NCI-H2227 (cell line): Measurements from ENCODE around the gene PTH1R.

Experiments
- DNase-seq: peaks from one replicate; lab custom pipeline; 2025; ENCODE audit not compliant: unreplicated experiment; lab: John Stamatoyannopoulos, UW

The PTH1R gene

GRCh38 chr3:46849686-46850467 lies 27.6 kb upstream of the PTH1R start:
- DNase-seq: no peak

- no peak for DNase-seq
Measured at GRCh38 chr3:46850468-46850779, 27.1 kb upstream of the PTH1R start.

- no peak for DNase-seq
Measured at GRCh38 chr3:46851364-46852333, 25.9 kb upstream of the PTH1R start.

- no peak for DNase-seq
Measured at GRCh38 chr3:46852334-46852720, 25.2 kb upstream of the PTH1R start.

GRCh38 chr3:46852839-46853355 lies 24.6 kb upstream of the PTH1R start:
- no peak for DNase-seq

GRCh38 chr3:46853441-46854415 lies 23.8 kb upstream of the PTH1R start:
- no peak for DNase-seq

- DNase-seq: no peak
Measured at GRCh38 chr3:46854555-46854991, 22.9 kb upstream of the PTH1R start.

GRCh38 chr3:46856576-46857471 lies 20.7 kb upstream of the PTH1R start:
- DNase-seq: no peak

- DNase-seq: no peak
Measured at GRCh38 chr3:46857485-46858341, 19.8 kb upstream of the PTH1R start.

- no peak for DNase-seq
Measured at GRCh38 chr3:46858456-46858855, 19.1 kb upstream of the PTH1R start.

GRCh38 chr3:46859001-46859710 lies 18.4 kb upstream of the PTH1R start:
- DNase-seq: peak; percentile 32

GRCh38 chr3:46860017-46860809 lies 17.3 kb upstream of the PTH1R start:
- DNase-seq: no peak

- no peak for DNase-seq
Measured at GRCh38 chr3:46860810-46861604, 16.5 kb upstream of the PTH1R start.

- DNase-seq: peak; percentile 1
Measured at GRCh38 chr3:46861605-46862368, 15.7 kb upstream of the PTH1R start.

- no peak for DNase-seq
Measured at GRCh38 chr3:46862369-46863025, 15.0 kb upstream of the PTH1R start.
